HepG2 (cell line): Measurements from ENCODE around the gene WWTR1. TPM values are rescaled to one million over a fixed set of nuclear protein-coding genes. Genes with fewer than 3 reads are reported as not detected.

Source experiments
- ARNTL ChIP-seq: sonication (generic); formaldehyde crosslinking; IDR thresholded peaks from 2 replicates; pipeline ENCODE4 v1.4.0; 2020; ENCODE audit warnings: mild to moderate bottlenecking, missing genetic modification reagents
- ASH2L ChIP-seq: fragments of 300-600, 200-600 bp; sonication (generic); IDR thresholded peaks from 2 replicates; pipeline ENCODE4 v1.7.0; 2017; ENCODE audit warnings: low read depth, mild to moderate bottlenecking, moderate library complexity, mixed read lengths, low read length; ENCODE audit not compliant: insufficient read length
- CERS6 ChIP-seq: sonication (generic); formaldehyde crosslinking; IDR thresholded peaks from 2 replicates; pipeline ENCODE4 v1.5.0; 2020; ENCODE audit warnings: missing genetic modification reagents
- CHCHD3 ChIP-seq: sonication (generic); formaldehyde crosslinking; IDR thresholded peaks from 2 replicates; pipeline ENCODE4 v1.8.0; 2022; ENCODE audit warnings: mild to moderate bottlenecking, missing genetic modification reagents, moderate library complexity
- FOXK2 ChIP-seq: fragments of 450-650 bp; IDR thresholded peaks from 2 replicates; pipeline ENCODE4 v1.6.1; 2016
- HIC2 ChIP-seq: sonication (generic); formaldehyde crosslinking; IDR thresholded peaks from 2 replicates; pipeline ENCODE4 v1.9.0; 2022; ENCODE audit warnings: low read depth, missing genetic modification reagents
- HNF4G ChIP-seq, 2 experiments: sonication (generic) in 1 of 2; formaldehyde crosslinking in 1 of 2; IDR thresholded peaks; 2 replicates each; pipeline versions ENCODE4 v1.4.0 to v1.6.1; 2011 to 2020; ENCODE audit warnings: borderline replicate concordance in 2 of 2, low read depth in 2 of 2, mild to moderate bottlenecking in 2 of 2, low read length in 1 of 2, missing genetic modification reagents in 1 of 2, moderate library complexity in 1 of 2
- HOXA3 ChIP-seq: sonication (generic); formaldehyde crosslinking; IDR thresholded peaks from 2 replicates; pipeline ENCODE4 v1.5.0; 2020; ENCODE audit warnings: missing genetic modification reagents
- MAF1 ChIP-seq: sonication (generic); formaldehyde crosslinking; IDR thresholded peaks from 2 replicates; pipeline ENCODE4 v1.5.0; 2020; ENCODE audit warnings: missing genetic modification reagents, borderline replicate concordance
- MIER2 ChIP-seq: IDR thresholded peaks from 2 replicates; pipeline ENCODE4 v1.6.1; 2016; ENCODE audit warnings: missing biosample characterization, missing genetic modification reagents
- NFYC ChIP-seq: IDR thresholded peaks from 2 replicates; pipeline ENCODE4 v1.6.1; 2016; ENCODE audit warnings: missing genetic modification reagents, missing compliant biosample characterization
- POGK ChIP-seq: sonication (generic); formaldehyde crosslinking; conservative IDR thresholded peaks from 2 replicates; pipeline ENCODE4 v1.8.0; 2022; ENCODE audit warnings: mild to moderate bottlenecking, moderate library complexity, missing genetic modification reagents
- REL ChIP-seq: sonication (generic); formaldehyde crosslinking; conservative IDR thresholded peaks from 2 replicates; pipeline ENCODE4 v1.8.0; 2022; ENCODE audit warnings: mild to moderate bottlenecking, missing genetic modification reagents, moderate library complexity
- SMC3 ChIP-seq: IDR thresholded peaks from 2 replicates; pipeline ENCODE4 v1.6.1; 2011; ENCODE audit warnings: low read length, improper control_type of control experiment
- SNAPC5 ChIP-seq: sonication (generic); formaldehyde crosslinking; IDR thresholded peaks from 2 replicates; pipeline ENCODE4 v1.8.1; 2023; ENCODE audit warnings: mild to moderate bottlenecking, missing genetic modification reagents, borderline replicate concordance
- TEAD2 ChIP-seq: sonication (generic); formaldehyde crosslinking; IDR thresholded peaks from 2 replicates; pipeline ENCODE4 v1.9.0; 2021; ENCODE audit warnings: missing genetic modification reagents
- ZMYM2 ChIP-seq: sonication (generic); formaldehyde crosslinking; IDR thresholded peaks from 2 replicates; pipeline ENCODE4 v1.8.0; 2022; ENCODE audit warnings: mild to moderate bottlenecking, missing genetic modification reagents
- ZNF207 ChIP-seq: fragments of 450-650 bp; IDR thresholded peaks from 2 replicates; pipeline ENCODE4 v1.6.1; 2016; ENCODE audit warnings: antibody characterized with exemption, borderline replicate concordance
- ZNF225 ChIP-seq: sonication (generic); formaldehyde crosslinking; IDR thresholded peaks from 2 replicates; pipeline ENCODE4 v1.4.0; 2020; ENCODE audit warnings: mild to moderate bottlenecking, missing genetic modification reagents
- ZNF337 ChIP-seq: sonication (generic); formaldehyde crosslinking; IDR thresholded peaks from 2 replicates; pipeline ENCODE4 v1.5.1; 2020; ENCODE audit warnings: missing genetic modification reagents, low read depth, mild to moderate bottlenecking, borderline replicate concordance
- ZNF639 ChIP-seq: conservative IDR thresholded peaks from 2 replicates; pipeline ENCODE4 v1.6.1; 2018; ENCODE audit warnings: missing genetic modification reagents
- ZNF749 ChIP-seq: sonication (generic); formaldehyde crosslinking; IDR thresholded peaks from 2 replicates; pipeline ENCODE4 v1.8.0; 2022; ENCODE audit warnings: mild to moderate bottlenecking, missing genetic modification reagents, moderate library complexity, borderline replicate concordance
- ZNF839 ChIP-seq: sonication (generic); formaldehyde crosslinking; IDR thresholded peaks from 2 replicates; pipeline ENCODE4 v1.4.0; 2020; ENCODE audit warnings: missing genetic modification reagents, mild to moderate bottlenecking, borderline replicate concordance
- ZNF878 ChIP-seq: sonication (generic); formaldehyde crosslinking; IDR thresholded peaks from 2 replicates; pipeline ENCODE4 v1.8.1; 2023; ENCODE audit warnings: mild to moderate bottlenecking, missing genetic modification reagents, moderate library complexity
- polyA plus RNA-seq, 8 experiments: library from polyadenylated mRNA; depleted of rRNA in 3 of 8; stranded (reverse) in 7 of 8; unstranded in 1 of 8; fragments of >200 nt; fragmentation: Illumina TruSeq in 4 of 8; extraction: Trizol in 4 of 8; gene quantifications; 2 replicates each; pipeline versions ENCODE4 v1.2.1 to v1.2.3, GENCODE V29; 2011 to 2016; ENCODE audit warnings: low read depth in 4 of 8, missing spikeins in 1 of 8, mixed read lengths in 1 of 8; ENCODE audit not compliant: insufficient read depth in 1 of 8
- total RNA-seq, 5 experiments: library from RNA; depleted of rRNA; stranded (reverse); fragments of >200 nt; fragmentation: Illumina TruSeq; extraction: Trizol; gene quantifications; 2 replicates each; pipeline ENCODE4 v1.2.3, GENCODE V29; 2016; ENCODE audit warnings: low read depth in 1 of 5

WWTR1 gene
- total and polyA plus RNA-seq, 2 of the 13 experiments (the other 11 are each of a cell fraction or from before 2014, with no cell fraction given), result 19.7 to 139 TPM

- no peak for TF ChIP-seq SMC3
- TF ChIP-seq ZMYM2, result peak; percentile 84
- TF ChIP-seq ZNF878 (CRISPR knock-in tag), result no peak
- TF ChIP-seq HNF4G (IDR thresholded peaks at IDR 0.05; ENCODE audit: borderline replicate concordance, low read depth, low read length), result peak; percentile 58; the same call in 1 of the 2 replicates
- peak; percentile 80 for TF ChIP-seq HNF4G (CRISPR knock-in tag; IDR thresholded peaks at IDR 0.05; ENCODE audit: borderline replicate concordance, low read depth)
- TF ChIP-seq HOXA3 (CRISPR knock-in tag), result peak; percentile 75; the same call in 1 of the 2 replicates
- TF ChIP-seq CHCHD3 (CRISPR knock-in tag), result no peak
- no peak for TF ChIP-seq ZNF337 (CRISPR knock-in tag)
- TF ChIP-seq NFYC (CRISPR knock-in tag), result no peak
- TF ChIP-seq ZNF749 (CRISPR knock-in tag), result no peak
- TF ChIP-seq ARNTL (CRISPR knock-in tag), result peak; percentile 78; the same call in 1 of the 2 replicates
- no peak for TF ChIP-seq ZNF207
- no peak for TF ChIP-seq TEAD2
- TF ChIP-seq SNAPC5, result no peak
- TF ChIP-seq ZNF639, result no peak
- TF ChIP-seq HIC2, result peak; percentile 85
- peak; percentile 49; the same call in 1 of the 2 replicates for TF ChIP-seq MIER2 (CRISPR knock-in tag)
- 0 out of 2 replicates have a peak, but pooled peaks have one; percentile 10 for TF ChIP-seq ZNF839 (CRISPR knock-in tag)
- TF ChIP-seq MAF1 (CRISPR knock-in tag), result no peak
- TF ChIP-seq ASH2L, result peak; percentile 55
- no peak for TF ChIP-seq CERS6
- TF ChIP-seq POGK, result no peak
- no peak for TF ChIP-seq REL (CRISPR knock-in tag)
- TF ChIP-seq FOXK2, result no peak
- no peak for TF ChIP-seq ZNF225 (CRISPR knock-in tag)
Observed at GRCh38 chr3:149493315-149494021, 164.4 kb downstream of the WWTR1 start (continued).
